GM12865 (cell line): ENCODE data around the gene NFIX.
A peak's percentile ranks its signal among the peaks of the same experiment; 100 is the strongest.

Experiments
- DNase-seq: peaks from one replicate; pipeline ENCODE4 v3.0.0; 2010; ENCODE audit warnings: low read depth
- H3K4me3 ChIP-seq: 2 replicates; pipeline ENCODE4 v1.5.1; 2011; ENCODE audit warnings: mild to moderate bottlenecking, low read depth, low read length, control low read depth
- CTCF ChIP-seq: IDR thresholded peaks from 2 replicates; pipeline ENCODE4 v1.5.1; 2011; ENCODE audit warnings: low read length, control low read depth, low read depth, inconsistent platforms; ENCODE audit not compliant: insufficient read depth; ENCODE audit errors: missing control alignments

The NFIX gene

GRCh38 chr19:13047374-13047773 is 52.1 kb downstream of the NFIX start:
- no peak for TF ChIP-seq CTCF
- no peak overlapping the region for H3K4me3 ChIP-seq
- no peak for DNase-seq

DNA sequence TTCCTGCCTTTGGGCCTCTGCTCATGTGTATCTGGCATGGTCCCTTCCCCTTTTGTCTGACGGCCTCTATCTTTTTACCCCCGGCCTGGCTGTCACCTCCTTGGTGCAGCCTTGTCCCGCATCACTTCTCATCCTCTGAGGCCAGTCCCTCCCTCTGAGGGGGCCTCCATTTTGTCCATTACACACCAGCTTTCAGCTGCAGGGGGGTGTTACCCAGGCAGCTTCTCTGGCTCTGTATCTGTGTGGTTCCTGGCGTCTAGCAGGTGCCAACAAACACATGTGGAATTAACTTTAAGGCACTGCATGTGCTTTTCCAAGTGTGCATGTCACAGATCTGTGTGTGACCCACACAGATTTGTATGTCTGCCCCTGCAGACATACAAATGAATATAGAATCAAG is 55.0 kb downstream of the NFIX start:
- no peak for TF ChIP-seq CTCF
- no peak overlapping the region for H3K4me3 ChIP-seq

GRCh38 chr19:13051557-13052165 is 56.4 kb downstream of the NFIX start:
- TF ChIP-seq CTCF: no peak
- no peak overlapping the region for H3K4me3 ChIP-seq
- peak; percentile 18 for DNase-seq

More for the DNA sequence above, 55.0 kb downstream of the NFIX start:
- DNase-seq: no peak

DNA sequence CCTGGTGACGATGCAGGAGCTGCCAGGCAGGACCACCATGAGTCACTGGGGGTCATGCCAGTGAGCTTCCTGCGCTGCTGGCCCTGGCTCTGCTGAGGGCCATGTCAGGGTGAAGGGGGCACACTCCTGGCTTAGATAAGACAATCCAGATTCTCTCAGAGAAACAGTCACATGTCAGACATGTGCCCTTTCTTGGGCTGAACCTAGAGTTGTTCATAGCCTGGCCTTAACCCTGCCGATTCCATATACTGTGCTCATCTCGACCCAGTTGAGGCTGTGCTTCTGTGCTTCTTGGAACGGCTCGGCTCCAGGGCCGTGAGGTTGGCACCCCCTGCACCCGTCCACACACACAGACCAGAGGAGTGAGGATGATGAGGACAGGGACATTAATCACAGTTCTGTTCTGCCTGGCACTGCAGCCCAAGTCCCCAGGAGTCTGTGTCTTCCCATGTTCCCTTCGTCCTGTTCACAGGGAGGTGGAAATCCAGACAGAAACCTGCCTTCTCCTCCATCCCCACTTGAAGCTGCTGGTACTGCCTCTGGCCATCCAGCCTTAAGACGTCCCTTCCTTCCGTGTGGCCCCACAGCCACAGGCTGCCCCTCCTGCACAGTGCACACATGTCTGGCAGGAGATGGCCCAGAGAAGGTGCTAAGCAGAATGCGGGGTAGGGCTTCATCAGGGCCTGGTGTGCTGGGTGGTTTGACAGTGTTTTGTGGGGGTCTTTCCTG is 57.3 kb downstream of the NFIX start:
- no peak for DNase-seq
- no peak overlapping the region for H3K4me3 ChIP-seq
- no peak for TF ChIP-seq CTCF

DNA sequence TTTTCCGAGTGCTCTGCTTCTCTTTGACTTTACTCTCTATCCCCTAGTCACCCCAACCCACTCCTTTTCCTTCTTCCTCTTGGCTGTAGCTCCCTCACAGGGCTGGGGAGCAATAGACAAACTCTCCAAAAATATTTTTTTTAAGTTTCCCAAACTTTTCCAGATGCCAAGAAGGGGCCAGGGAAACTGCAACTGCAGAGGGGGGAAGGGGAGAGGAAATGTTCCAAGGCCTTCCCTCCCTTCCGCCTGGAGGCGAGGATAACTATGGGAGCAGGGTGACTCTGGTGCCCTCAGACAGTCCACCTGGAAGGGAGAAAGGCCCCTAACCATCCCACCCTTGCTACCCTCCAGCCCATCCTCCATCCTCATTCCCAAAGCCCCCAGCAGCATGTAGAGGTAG is 58.0 kb downstream of the NFIX start:
- no peak for TF ChIP-seq CTCF
- H3K4me3 ChIP-seq: no peak overlapping the region

GRCh38 chr19:13053761-13054625 is 58.7 kb downstream of the NFIX start:
- H3K4me3 ChIP-seq: no peak overlapping the region
- no peak for DNase-seq
- no peak for TF ChIP-seq CTCF

More for the DNA sequence above, 58.0 kb downstream of the NFIX start:
- no peak for DNase-seq
